VCaP (cell line): ENCODE results near the gene PRSS53.

ENCODE experiments used
- H3K27ac ChIP-seq: fragments of 450-650 bp; 2 replicates; pipeline ENCODE4 v1.5.1; 2017
- CTCF ChIP-seq: fragments of 450-650 bp; conservative IDR thresholded peaks from 2 replicates; pipeline ENCODE4 v1.5.1; 2017; ENCODE audit warnings: mild to moderate bottlenecking, moderate library complexity

The PRSS53 gene

GRCh38 chr16:31042866-31043265 lies 45.9 kb downstream of the PRSS53 start:
- no peak for TF ChIP-seq CTCF
- no peak overlapping the region for H3K27ac ChIP-seq

- TF ChIP-seq CTCF, result no peak
- no peak overlapping the region for H3K27ac ChIP-seq
These were observed 49.8 kb downstream of the PRSS53 start for GRCh38 chr16:31038993-31039392.

DNA sequence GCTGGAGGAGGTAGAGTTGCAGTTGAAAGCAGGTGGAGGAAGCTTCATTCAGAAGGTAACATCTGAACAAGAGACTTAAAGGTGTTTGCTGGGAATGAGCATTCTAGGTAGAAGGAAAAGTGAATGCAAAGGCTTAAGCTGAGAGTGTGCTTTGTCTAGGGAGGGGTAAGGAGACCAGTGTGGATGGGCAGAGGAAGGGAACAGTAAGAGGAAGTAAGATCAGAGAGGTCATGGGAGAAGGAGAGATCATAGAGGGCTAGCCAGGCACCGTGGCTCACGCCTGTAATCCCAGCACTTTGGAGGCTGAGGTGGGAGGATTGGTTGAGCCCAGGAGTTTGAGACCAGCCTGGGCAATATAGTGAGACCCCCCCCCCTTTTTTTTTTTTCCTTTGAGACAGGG lies 52.1 kb downstream of the PRSS53 start:
- TF ChIP-seq CTCF, result no peak
- no peak overlapping the region for H3K27ac ChIP-seq

- H3K27ac ChIP-seq, result peak overlapping the region; percentile 60; the same call in 1 of the 2 replicates
- no peak for TF ChIP-seq CTCF
These were observed 54.8 kb downstream of the PRSS53 start for GRCh38 chr16:31033709-31034492.
